Measurements from ENCODE around the gene HBA2. TPM values are rescaled to one million over a fixed set of nuclear protein-coding genes. Genes with fewer than 3 reads are reported as not detected.

The HBA2 gene
- total and polyA plus RNA-seq, 2 experiments from 2014 or later: 1.9 to 7.8 TPM

DNA sequence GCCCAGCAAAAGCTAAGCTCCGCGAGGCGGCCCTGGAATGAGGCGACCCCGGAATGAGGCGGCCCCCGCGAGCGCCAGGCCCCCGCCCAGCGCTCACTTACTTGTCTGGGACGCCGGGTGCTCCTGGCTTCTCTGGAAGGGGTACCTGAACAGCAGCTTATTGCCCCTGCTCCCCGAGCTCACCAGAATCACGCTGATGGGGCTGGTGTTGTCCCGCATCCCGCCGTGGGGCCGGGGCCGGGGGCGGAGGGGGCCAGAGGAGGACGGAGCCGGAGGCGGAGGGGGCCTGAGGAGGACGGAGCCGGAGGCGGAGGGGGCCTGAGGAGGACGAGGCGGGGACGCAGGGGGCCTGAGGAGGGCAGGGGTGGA lies 34.6 kb upstream of the HBA2 start:
- Histone ChIP-seq H4K20me1 (replicated peaks; ENCODE audit: insufficient read depth) (no peaks in the 10 kb centered on the region; the same call in 1 of the 2 replicates), H3K36me3 (ENCODE audit: insufficient read depth) (no peaks in the 10 kb centered on the region), H2AFZ (peak overlapping the region; percentile 85; the same call in 1 of the 2 replicates), H3F3A (replicated peaks; ENCODE audit: low read depth) (peaks cover 2% of the 10 kb centered on the region), H3K4me3 (peak overlapping the region; percentile 92), H3K9me2 (ENCODE audit: insufficient read depth) (no peaks in the 10 kb centered on the region), H3K4me1 (ENCODE audit: insufficient read depth) (no peaks in the 10 kb centered on the region), H3K4me2 (peak overlapping the region; percentile 86), H3K79me2 (replicated peaks; ENCODE audit: insufficient read depth) (peaks cover 42% of the 10 kb centered on the region), H3K27me3 (ENCODE audit: insufficient read depth) (no peaks in the 10 kb centered on the region), H3K27ac (ENCODE audit: low read depth) (peak overlapping the region; percentile 96)
- Mint-ChIP-seq H3K27me3 (ENCODE audit: insufficient read depth, low read depth, poor library complexity) (peaks cover 11% of the 10 kb centered on the region), H3K9me3 (peaks cover 4% of the 10 kb centered on the region; the same call in 2 of the 3 replicates), H3K4me3 (peak overlapping the region; percentile 82), H3K4me1 (no peaks in the 10 kb centered on the region; the same call in 2 of the 3 replicates), H3K36me3 (ENCODE audit: low read depth) (0 out of 3 replicates have a peak, but pooled peaks cover 3% of the 10 kb centered on the region), H3K27ac (peak overlapping the region; percentile 90)
- peak; percentile 58 for DNase-seq (ENCODE audit: low spot score)
- peak; percentile 59 for ATAC-seq
- TF ChIP-seq CREB1 (CRISPR knock-in tag; IDR thresholded peaks at IDR 0.05; ENCODE audit: low read depth) (no peak), ZNF462 (CRISPR knock-in tag; IDR thresholded peaks at IDR 0.05) (no peak), EZH2phosphoT487 (IDR thresholded peaks at IDR 0.05; ENCODE audit: unreplicated experiment) (no peak), POLR2AphosphoS5 (IDR thresholded peaks at IDR 0.05; ENCODE audit: low read depth) (no peak), NANOG (IDR thresholded peaks at IDR 0.05; ENCODE audit: borderline replicate concordance) (no peak), STAT1 (IDR thresholded peaks at IDR 0.05; ENCODE audit: unreplicated experiment) (no peak), ZNF114 (CRISPR knock-in tag; IDR thresholded peaks at IDR 0.05) (no peak), JUNB (IDR thresholded peaks at IDR 0.05; ENCODE audit: unreplicated experiment) (no peak), EZH2 (IDR thresholded peaks at IDR 0.05; ENCODE audit: low read depth, unreplicated experiment) (no peak), CTCF (conservative IDR thresholded peaks at IDR 0.05; ENCODE audit: low read depth in 2 of 2) (no peak), ETS1 (IDR thresholded peaks at IDR 0.05) (no peak), ZNF331 (CRISPR knock-in tag; IDR thresholded peaks at IDR 0.05; ENCODE audit: low read depth) (no peak)
- TF ChIP-seq, protein P1, sequence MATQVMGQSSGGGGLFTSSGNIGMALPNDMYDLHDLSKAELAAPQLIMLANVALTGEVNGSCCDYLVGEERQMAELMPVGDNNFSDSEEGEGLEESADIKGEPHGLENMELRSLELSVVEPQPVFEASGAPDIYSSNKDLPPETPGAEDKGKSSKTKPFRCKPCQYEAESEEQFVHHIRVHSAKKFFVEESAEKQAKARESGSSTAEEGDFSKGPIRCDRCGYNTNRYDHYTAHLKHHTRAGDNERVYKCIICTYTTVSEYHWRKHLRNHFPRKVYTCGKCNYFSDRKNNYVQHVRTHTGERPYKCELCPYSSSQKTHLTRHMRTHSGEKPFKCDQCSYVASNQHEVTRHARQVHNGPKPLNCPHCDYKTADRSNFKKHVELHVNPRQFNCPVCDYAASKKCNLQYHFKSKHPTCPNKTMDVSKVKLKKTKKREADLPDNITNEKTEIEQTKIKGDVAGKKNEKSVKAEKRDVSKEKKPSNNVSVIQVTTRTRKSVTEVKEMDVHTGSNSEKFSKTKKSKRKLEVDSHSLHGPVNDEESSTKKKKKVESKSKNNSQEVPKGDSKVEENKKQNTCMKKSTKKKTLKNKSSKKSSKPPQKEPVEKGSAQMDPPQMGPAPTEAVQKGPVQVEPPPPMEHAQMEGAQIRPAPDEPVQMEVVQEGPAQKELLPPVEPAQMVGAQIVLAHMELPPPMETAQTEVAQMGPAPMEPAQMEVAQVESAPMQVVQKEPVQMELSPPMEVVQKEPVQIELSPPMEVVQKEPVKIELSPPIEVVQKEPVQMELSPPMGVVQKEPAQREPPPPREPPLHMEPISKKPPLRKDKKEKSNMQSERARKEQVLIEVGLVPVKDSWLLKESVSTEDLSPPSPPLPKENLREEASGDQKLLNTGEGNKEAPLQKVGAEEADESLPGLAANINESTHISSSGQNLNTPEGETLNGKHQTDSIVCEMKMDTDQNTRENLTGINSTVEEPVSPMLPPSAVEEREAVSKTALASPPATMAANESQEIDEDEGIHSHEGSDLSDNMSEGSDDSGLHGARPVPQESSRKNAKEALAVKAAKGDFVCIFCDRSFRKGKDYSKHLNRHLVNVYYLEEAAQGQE (IDR thresholded peaks at IDR 0.05; ENCODE audit: unreplicated experiment): no peak
